HL-60/S4 (cell line): ENCODE measurements around the gene ATP5MK.

Experiments used
- in situ Hi-C: fragments of 300-500 bp; cut with MboI; formaldehyde crosslinking; loops from 2 replicates; pipeline ENCODE4 v1.14.3; 2022; ENCODE audit warnings: low sequenced_read_pairs

The ATP5MK gene, protein sequence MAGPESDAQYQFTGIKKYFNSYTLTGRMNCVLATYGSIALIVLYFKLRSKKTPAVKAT

DNA sequence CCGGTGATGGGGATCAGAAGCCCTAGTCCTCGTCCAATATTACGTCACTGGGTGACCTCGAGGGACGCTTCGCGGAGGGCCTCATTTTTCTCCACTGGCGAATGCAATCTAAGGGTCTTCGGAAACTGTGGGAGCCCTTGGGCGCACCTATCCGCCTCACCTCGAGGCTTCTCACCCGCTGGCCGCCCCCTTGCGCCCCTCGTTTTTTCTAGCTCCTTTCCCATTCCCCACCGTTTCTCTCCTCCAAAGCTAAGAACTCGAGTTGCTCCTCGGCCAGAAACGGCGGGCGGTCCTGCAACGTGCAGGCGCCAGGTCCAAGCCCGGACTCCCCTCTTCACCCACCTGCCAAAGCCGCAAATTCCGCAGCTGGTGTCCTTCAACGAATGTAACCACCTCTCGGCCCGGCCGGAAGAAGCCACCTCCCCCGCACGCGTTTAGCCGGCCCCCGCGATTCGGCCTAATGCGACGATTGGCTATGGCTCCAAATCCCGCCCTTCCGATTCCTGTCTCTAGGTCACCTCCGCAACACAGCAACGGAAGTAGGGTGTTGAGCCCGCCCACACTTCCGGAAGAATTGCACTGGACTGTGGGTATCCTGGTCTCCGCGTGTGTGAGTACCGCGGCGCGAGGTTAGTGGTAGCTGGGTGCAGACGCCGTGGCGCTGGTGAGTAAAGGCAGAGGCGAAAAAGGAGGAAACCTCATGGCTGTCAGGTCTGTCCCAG lies at the start of gene ATP5MK, which contains the start of gene PDCD11:
TSS of gene ATP5MK (minus strand) at position 409 of the 722 bp plus-strand sequence. CDS start 4,018 bp downstream, outside the sequence.
TSS of gene PDCD11 (plus strand) at position 560 of the 722 bp plus-strand sequence. CDS start 1,801 bp downstream, outside the sequence.
- in situ Hi-C loops, result no loop called here

DNA sequence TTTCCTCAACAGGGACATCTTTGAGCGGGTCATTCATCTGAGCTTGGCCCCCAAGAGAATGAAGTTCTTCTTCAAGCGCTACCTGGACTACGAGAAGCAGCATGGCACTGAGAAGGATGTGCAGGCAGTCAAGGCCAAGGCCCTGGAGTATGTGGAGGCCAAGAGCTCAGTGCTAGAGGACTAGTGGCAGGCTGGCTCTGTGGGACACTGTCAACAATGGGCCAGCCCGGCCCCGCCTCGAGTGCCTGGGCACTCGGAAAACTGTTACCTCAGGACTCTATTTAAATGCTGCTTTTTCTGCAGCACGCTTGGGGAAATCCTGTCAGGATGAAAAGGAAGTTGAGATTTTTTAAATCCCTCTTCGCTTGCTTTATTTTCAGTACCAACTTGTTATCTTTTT lies 49.1 kb upstream of the ATP5MK start:
- in situ Hi-C loops, result no loop called here

DNA sequence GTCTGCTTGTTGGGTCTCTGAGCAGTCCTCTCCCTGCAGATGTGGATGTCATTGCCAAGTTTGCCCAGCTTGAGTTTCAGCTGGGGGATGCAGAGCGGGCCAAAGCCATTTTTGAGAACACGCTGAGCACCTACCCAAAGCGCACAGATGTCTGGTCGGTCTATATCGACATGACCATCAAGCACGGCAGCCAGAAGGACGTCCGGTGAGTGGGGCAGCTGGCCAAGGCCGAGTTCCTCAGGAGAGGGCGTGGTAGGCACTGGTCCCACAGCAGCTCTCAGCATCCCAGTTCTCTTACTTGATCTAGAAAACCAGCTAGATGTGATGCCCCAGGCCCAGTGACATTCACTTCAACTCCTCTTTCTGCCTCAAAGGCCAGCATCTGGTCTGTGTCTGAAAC lies 48.2 kb upstream of the ATP5MK start:
- in situ Hi-C loops, result no loop called here

DNA sequence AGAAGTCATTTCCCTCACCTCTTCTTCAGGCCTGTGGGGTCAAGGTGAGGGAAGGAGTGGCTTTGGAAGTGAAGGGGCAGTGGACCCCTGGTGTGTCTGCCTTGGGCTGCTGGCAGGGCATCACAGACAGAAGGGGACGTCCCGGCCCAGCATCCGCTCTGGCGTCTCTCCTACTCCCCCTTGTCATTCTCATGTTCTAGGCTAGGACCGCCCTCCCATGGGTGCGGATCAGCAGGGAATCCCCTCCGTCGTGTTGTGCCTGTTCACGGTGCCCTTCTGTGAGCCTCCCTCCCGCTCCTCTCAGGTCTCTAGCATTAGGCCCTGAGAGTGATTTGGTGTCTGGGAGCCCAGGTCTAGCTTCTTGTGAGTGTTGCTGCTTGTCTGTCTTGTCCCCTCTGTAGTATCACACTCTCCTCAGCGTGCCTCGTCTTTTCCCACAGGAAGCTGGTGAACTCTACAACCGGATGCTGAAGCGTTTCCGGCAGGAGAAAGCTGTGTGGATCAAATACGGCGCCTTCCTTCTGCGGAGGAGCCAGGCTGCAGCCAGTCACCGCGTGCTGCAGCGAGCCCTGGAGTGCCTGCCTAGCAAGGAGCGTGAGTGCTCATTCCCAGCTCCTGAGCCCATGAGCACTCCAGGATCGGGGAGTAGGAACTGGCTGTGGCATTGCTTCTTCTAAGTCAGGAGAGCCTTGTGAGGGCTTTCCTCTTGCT lies 47.4 kb upstream of the ATP5MK start:
- in situ Hi-C loops, result no loop called here

DNA sequence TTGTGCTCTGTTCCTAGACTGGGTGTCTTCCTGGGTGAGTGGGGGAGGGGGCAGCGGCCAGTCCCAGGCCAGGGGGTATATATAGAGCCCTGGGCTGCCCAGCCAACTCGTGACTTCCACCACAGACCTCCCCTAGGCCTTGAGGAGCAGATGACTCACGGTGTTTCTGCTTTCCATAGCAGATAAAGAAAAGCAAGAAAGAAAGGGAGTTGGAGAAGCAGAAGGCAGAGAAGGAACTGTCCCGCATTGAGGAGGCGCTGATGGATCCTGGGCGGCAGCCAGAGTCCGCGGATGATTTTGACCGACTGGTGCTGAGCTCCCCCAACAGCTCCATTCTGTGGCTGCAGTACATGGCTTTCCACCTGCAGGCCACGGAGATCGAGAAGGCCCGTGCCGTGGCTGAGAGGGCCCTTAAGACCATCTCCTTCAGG lies 45.8 kb upstream of the ATP5MK start:
- in situ Hi-C loops, result no loop called here

DNA sequence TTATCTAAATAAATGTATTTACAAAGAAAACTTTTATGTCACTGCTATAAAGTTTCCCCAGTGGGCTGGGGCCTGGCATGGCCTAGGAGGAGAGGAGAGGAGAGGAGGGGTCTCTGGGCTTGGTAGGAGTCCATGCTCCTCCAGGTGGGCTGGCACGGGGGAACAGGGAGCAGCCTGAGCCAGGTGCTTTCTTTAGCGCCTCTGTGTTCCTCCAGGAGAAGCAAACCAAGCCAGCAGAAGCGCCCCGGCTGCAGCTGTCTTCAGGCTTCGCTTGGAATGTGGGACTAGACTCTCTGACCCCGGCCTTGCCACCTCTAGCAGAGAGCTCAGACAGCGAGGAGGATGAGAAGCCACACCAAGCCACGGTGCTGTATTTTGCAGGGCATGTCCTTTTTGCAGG lies 45.3 kb upstream of the ATP5MK start:
- in situ Hi-C loops, result no loop called here

DNA sequence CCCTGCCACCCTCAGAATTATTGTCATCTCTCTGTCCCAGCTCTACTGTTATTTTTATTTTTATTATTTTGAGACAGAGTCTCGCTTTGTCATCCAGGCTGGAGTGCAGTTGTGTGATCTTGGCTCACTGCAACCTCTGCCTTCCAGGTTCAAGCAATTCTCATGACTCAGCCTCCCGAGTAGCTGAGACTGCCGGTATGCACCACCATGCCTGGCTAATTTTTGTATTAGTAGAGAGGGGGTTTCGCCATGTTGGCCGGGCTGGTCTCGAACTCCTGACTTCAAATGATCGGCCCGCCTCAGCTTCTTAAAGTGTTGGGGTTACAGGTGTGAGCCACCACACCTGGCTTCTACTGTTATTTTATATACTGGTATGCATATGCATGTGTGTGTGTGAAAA lies 44.9 kb upstream of the ATP5MK start:
- in situ Hi-C loops, result no loop called here

DNA sequence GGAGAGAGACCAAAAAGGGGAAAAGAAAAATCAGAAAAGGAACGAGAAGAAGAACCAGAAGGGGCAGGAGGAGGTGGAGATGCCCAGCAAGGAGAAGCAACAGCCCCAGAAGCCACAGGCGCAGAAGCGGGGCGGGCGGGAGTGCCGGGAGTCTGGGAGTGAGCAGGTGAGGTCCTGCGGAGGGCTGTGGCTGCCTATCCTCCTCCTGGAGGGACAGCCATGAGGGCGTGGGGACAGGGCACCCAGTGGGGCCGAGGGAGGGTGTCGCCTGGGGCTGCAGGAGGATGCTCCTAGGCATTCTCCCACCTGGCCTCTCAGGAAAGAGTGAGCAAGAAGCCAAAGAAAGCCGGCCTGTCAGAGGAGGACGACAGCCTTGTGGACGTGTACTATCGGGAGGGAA lies 44.1 kb upstream of the ATP5MK start:
- in situ Hi-C loops, result no loop called here

DNA sequence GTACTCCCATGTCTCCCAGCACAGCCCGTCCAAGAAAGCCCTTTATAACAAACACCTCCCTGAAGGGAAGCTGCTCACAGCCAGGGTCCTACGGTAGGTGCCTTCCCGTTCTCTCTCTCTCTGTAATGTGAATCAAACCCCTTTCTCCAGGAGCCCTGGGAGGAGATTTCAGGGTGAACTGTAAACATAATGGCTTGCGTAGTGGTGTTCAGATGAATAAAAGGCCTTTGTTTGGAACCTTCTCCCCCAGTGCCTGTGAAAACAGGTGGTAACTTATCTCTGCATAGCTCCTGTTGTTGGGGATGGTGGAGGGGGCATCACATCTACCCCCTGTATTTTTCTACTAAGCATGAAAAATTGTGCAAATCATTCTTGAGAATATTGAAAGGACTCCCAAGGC lies 43.5 kb upstream of the ATP5MK start:
- in situ Hi-C loops, result no loop called here

DNA sequence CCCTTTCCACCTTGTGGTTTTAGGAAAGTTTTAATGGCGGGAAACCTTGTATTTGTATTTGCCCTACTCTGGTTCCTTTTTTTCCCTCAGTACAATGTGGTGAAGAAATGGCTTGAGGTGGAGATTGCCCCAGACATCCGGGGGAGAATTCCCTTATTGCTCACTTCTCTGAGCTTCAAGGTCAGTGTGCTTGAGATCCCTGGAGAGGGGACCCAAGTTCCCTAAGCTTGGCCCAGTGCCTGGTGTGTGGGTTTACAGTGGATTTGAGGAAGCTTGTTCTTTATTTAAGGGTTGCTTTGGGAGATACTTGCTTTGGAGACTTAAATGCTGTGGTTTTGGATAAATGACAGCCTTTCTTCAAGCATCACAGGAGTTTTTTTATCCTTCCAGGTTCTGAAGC lies 37.6 kb upstream of the ATP5MK start:
- in situ Hi-C loops, result no loop called here

DNA sequence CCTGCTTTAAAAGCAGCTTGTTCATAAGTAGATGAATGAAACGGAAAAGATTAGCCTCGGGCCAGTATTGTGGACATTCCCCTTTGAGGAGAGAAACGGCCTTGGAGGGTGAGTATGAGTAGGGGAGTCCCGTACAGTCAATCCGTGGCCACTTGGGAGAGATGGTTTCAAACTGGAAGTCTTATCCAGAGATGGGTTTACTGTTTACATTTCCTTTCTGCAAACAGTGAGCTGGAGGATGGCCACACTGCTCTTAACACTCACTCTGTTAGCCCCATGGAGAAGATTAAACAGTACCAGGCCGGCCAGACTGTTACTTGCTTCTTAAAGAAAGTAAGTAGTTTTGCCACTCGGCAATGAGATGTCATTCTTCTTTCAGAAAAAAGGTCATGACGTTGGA lies 35.6 kb upstream of the ATP5MK start:
- in situ Hi-C loops, result no loop called here

DNA sequence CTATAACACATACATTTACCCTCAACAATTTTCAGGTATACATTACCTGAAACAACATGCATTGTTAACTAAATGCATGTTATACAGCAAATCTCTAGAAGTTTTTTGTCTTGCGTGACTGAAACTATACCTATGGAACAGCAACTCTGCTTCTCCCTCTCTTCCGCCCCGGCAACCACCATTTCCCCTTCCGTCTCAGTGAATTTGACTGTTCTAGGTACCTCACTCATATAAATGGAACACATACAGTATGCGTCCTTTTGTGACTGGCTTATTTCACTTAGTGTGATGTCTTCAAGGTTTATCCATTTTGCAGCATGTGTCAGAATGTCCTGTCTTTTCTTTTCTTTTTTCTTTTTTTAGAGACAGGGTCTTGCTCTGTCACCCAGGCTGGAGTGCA lies 33.4 kb upstream of the ATP5MK start:
- in situ Hi-C loops, result no loop called here

DNA sequence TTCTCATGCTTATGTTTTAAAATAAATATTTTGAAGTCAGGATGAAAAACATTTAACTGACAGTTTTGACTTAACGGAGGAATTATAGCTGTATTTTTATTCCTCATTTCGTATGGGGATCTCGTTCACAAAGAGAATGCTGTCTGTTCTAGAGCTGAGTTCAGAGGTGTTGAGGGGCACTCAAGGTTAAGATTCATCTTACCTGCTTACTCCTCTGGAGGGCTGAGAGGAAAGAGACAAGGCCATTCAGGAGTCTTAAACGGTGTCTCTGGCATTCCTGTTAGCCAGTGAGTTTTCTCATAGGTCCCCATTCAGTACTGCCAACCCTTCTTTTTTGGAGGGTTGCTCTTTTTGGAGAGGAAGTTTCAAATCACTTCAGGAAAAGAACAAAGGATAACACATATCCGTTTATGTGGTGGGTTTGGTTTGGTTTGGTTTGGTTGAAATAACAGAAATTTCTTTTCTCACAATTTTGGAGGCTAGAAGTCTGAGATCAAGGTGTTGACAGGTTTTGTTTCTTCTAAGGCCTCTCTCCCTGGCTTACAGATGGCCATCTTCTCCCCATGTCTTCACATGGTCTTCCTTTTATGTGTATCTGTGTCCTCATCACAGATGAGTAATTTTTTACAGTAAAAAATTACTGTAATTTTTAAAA lies 32.8 kb upstream of the ATP5MK start:
- in situ Hi-C loops, result no loop called here

DNA sequence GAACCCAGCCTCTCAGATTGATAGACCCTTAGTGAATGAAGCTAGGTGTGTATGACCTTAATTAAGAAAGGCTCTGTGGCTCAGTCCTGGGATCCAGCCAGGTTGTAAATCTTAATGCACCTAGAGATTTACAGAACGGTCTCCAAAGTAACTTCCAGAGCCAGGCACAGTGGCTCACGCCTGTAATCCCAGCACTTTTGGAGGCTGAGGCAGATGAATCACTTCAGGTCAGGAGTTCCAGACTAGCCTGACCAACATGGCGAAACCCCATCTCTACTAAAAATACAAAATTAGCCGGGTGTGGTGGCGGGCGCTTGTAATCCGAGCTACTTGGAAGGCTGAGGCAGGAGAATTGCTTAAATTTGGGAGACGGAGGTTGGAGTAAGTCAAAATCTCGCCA lies 31.6 kb upstream of the ATP5MK start:
- in situ Hi-C loops, result no loop called here

DNA sequence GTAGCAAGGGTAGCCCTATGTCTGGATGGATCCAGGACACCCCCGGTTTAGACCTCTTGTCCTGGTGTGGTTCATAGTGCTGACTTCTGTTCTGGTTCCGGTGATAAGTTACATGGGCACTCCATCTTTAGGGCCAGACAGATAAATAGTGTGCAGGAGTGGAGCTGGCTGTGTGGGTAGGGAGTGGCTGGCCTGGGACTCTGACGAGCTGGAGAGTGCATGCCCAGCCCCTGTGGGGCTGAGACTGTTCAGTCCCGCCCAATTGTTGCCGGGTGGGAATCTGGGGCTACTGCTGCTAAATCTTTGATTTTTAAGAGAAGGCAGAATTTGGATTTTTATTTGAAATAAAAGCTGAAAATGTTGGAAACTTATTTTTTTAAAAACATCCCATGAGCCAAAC lies 27.5 kb upstream of the ATP5MK start:
- in situ Hi-C loops, result no loop called here

DNA sequence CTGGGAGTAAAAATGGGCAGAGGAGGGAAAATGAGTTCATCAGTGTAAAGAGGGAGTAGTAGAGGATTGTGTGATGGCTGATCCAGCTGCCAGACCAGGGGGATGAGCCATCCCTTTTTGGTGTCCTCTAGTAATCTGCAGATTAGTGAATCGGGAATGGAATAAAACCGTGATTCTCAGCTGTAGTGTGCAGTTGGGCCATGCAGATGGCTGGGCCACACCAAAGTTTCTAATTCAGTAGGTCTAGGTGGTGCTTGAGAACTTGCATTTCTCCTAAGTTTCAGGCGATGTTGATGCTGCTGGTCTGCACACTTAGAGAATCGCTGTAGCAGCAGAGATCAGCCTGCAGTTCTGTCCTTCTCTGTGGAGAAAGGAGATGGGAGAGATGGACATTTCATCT lies 22.8 kb upstream of the ATP5MK start:
- in situ Hi-C loops, result loop anchor here (5.0 kb wide), 1 partner anchor 63 kb away; no protein-coding TSS in a partner anchor

DNA sequence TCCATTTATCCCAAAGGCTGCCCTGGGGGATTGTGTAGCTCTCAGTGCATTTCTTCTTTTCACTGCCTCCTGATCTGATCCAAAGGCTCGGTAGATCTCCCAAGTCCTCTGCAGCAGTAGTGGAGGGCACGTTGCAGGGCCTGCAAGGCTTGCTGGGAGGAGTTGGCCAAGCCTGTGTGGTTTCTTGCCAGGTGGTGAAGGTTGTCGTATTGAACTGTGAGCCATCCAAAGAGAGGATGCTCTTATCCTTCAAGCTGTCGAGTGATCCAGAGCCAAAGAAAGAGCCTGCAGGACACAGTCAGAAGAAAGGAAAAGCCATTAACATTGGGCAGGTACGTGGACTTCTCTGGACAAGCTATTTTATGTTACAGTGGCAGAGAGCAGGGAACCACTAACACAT lies 21.3 kb upstream of the ATP5MK start:
- in situ Hi-C loops, result loop anchor here (5.0 kb wide), 1 partner anchor 65 kb away; no protein-coding TSS in a partner anchor

DNA sequence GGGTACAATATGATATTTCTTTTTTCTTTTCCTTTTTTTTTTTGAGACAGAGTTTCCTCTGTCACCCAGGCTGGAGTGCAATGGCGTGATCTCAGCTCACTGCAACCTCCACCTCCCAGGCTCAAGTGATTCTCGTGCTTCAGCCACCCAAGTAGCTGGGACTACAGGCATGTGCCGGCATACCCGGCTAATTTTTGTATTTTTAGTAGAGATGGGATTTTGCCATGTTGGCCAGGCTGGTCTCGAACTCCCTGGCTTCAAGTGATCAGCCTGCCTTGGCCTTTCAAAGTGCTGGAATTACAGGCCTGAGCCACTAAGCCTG lies 20.8 kb upstream of the ATP5MK start:
- in situ Hi-C loops, result loop anchor here (5.0 kb wide), 1 partner anchor 65 kb away; no protein-coding TSS in a partner anchor

DNA sequence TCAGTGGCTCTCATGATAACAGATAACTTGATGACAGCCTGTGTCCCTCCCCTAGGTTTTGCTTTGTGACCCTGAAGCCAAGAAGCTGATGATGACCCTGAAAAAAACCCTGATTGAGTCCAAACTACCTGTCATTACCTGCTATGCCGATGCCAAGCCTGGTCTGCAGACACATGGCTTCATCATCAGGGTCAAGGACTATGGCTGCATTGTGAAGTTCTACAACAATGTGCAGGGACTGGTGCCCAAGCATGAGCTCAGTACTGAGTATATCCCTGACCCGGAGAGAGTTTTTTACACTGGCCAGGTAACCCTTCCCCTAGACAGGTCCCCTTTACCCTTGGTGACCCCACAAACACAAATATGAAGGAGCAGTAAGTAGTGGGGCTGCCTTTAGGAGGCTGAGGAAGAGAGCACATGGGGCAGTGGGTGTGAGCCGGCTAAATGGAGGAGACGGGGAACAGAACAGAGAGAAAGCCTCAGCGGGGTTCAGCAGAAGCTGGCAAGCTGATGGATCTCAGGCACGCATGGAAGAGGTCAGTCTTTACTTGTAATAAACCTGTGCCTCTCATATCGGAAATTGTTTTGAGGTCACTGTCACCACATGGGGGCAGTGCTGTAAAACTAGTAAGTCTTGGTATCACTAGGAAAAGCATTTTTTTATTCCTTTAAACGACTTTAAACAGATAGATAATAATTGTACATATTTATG lies 20.3 kb upstream of the ATP5MK start:
- in situ Hi-C loops, result loop anchor here (5.0 kb wide), 1 partner anchor 66 kb away; no protein-coding TSS in a partner anchor

DNA sequence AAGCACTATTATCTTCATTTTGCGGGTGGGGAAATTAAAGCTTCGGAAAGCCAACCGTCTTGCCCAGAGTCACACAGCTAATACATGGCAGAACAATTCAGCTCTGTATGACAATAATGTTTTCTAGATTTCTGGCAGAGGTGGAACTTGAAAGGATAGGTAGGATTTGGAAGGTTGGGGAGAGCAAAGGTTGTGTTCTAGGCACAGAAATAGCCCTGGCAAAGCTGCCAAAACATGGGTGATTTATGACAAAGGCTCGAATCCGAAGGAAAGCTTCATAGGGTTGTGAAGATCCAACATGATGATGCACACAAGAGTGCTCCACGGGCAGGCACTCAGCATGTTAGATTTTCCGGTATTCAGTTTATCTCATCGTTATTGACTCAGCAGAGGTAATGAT lies 19.3 kb upstream of the ATP5MK start:
- in situ Hi-C loops, result loop anchor here (5.0 kb wide), 1 partner anchor 67 kb away; no protein-coding TSS in a partner anchor

DNA sequence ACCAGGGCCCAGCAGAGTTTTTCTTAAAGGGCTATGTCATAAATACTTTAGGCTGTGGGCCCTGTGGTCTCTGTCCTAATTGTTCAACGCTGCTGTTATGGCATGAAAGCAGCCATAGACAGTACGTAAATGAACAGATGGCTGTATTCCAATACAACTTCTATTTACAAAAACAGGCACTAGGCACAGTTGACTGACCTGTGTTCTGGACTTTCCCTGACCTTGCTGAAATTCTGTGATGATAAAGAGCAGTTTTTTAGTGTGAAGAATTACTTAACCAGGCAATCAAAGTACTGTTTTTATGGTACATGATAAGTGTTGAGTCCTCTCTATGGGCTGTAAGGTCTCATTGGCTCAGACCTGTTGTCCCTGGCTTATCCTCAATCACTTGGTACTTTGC lies 17.3 kb upstream of the ATP5MK start:
- in situ Hi-C loops, result no loop called here
